ENCODE measurements around the gene FILIP1. TPM values are rescaled to one million over a fixed set of nuclear protein-coding genes. Genes with fewer than 3 reads are reported as not detected.

Gene FILIP1
- polyA plus RNA-seq, 3 donors = not detected

DNA sequence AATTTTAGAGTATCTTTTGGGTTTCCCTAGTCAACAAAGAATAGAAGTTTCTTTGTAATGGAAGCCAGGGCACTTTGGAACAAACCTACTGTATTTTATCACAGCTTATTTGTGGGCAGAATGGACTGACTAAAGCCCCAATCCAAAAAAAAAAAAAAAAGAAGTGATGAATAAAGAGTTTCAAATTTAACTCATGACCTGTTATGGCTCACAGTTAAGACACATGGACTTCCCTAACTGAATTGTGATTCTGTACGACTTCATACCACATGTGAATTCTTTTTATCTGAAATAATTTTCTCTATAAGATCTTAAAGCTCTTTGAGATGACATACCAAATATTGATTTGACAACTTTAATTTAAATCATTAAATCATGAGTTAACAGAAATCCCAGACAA lies 77.2 kb downstream of the FILIP1 start:
- no peaks in the 10 kb centered on the region for H3K36me3 Mint-ChIP-seq
- H3K9me3 ChIP-seq (replicated peaks in 1 of 2; ENCODE audit: control insufficient read depth in 1 of 2, insufficient read depth in 1 of 2, low read length in 2 of 2) = no peaks in the 10 kb centered on the region
- TF ChIP-seq, protein P1, sequence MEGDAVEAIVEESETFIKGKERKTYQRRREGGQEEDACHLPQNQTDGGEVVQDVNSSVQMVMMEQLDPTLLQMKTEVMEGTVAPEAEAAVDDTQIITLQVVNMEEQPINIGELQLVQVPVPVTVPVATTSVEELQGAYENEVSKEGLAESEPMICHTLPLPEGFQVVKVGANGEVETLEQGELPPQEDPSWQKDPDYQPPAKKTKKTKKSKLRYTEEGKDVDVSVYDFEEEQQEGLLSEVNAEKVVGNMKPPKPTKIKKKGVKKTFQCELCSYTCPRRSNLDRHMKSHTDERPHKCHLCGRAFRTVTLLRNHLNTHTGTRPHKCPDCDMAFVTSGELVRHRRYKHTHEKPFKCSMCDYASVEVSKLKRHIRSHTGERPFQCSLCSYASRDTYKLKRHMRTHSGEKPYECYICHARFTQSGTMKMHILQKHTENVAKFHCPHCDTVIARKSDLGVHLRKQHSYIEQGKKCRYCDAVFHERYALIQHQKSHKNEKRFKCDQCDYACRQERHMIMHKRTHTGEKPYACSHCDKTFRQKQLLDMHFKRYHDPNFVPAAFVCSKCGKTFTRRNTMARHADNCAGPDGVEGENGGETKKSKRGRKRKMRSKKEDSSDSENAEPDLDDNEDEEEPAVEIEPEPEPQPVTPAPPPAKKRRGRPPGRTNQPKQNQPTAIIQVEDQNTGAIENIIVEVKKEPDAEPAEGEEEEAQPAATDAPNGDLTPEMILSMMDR (IDR thresholded peaks at IDR 0.05) = no peak
- no peak overlapping the region for H3K27ac Mint-ChIP-seq
- no peak overlapping the region for H3K4me3 ChIP-seq (replicated peaks in 1 of 3; ENCODE audit: low read depth in 2 of 3, low read length in 3 of 3)
- H3K9ac ChIP-seq (ENCODE audit: insufficient read depth, low read length, poor library complexity, severe bottlenecking) = no peak overlapping the region
- H3K27me3 ChIP-seq (ENCODE audit: control insufficient read depth in 2 of 2, insufficient read depth in 2 of 2, low read length in 2 of 2) = no peaks in the 10 kb centered on the region
- intact Hi-C loops (cut with micrococcal nuclease) = no loop called here
- H3K4me3 Mint-ChIP-seq = no peak overlapping the region
- H3K4me1 ChIP-seq (ENCODE audit: control insufficient read depth in 1 of 2, insufficient read depth in 2 of 2, low read length in 2 of 2) = no peaks in the 10 kb centered on the region
- no CpG with 5 or more reads among the region's 1 CpG for WGBS (ENCODE audit: insufficient coverage)
- no peaks in the 10 kb centered on the region for H3K79me2 ChIP-seq (ENCODE audit: insufficient read depth, low read length)
- no peak overlapping the region for H2AFZ ChIP-seq (ENCODE audit: insufficient read depth, low read depth, low read length, poor library complexity, severe bottlenecking)
- H3K27me3 Mint-ChIP-seq (ENCODE audit: low read depth in 3 of 3) = peaks cover 0 to 2% (median under 1%) of the 10 kb centered on the region in 3 donors
- no peaks in the 10 kb centered on the region for H3K4me1 Mint-ChIP-seq
- no peak overlapping the region for H3K27ac ChIP-seq (ENCODE audit: low read depth in 1 of 2, low read length in 2 of 2)
- peaks cover 0 to 7% (median 1%) of the 10 kb centered on the region in 7 donors for H3K9me3 Mint-ChIP-seq
- no peaks in the 10 kb centered on the region for H3K36me3 ChIP-seq (replicated peaks in 1 of 2; ENCODE audit: control insufficient read depth in 1 of 2, insufficient read depth in 2 of 2, low read length in 2 of 2)
- no peak overlapping the region for H3K4me2 ChIP-seq (replicated peaks; ENCODE audit: extremely low read depth, low read length, poor library complexity, severe bottlenecking)
- H4K20me1 ChIP-seq (ENCODE audit: insufficient read depth, low read length) = no peaks in the 10 kb centered on the region
- DNase-seq = no peak

DNA sequence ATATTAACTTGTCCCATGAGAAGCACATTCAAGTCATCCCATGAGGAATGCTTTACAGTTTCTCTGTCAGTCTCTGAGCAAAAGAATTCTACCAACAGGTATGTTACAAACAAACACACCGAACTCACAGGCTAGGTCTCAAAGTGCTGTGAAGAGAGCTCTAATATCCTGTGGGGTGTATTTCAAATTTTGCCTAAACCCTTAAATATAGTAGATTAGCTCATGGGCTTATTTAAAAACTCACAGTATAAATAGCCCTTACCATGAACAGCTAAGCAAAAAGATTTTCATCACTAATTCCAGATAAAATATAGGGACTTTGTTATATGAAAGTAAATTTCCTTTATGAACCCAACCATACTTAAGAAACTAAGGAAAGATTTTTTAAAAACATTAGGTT lies 77.8 kb downstream of the FILIP1 start:
- DNase-seq = no peak
- Histone ChIP-seq H3K9me3 (replicated peaks in 1 of 2; ENCODE audit: control insufficient read depth in 1 of 2, insufficient read depth in 1 of 2, low read length in 2 of 2) (no peaks in the 10 kb centered on the region), H3K4me3 (replicated peaks in 1 of 3; ENCODE audit: low read depth in 2 of 3, low read length in 3 of 3) (no peak overlapping the region), H3K79me2 (ENCODE audit: insufficient read depth, low read length) (no peaks in the 10 kb centered on the region), H2AFZ (ENCODE audit: insufficient read depth, low read depth, low read length, poor library complexity, severe bottlenecking) (no peak overlapping the region), H3K4me1 (ENCODE audit: control insufficient read depth in 1 of 2, insufficient read depth in 2 of 2, low read length in 2 of 2) (no peaks in the 10 kb centered on the region), H3K27ac (ENCODE audit: low read depth in 1 of 2, low read length in 2 of 2) (no peak overlapping the region), H3K36me3 (replicated peaks in 1 of 2; ENCODE audit: control insufficient read depth in 1 of 2, insufficient read depth in 2 of 2, low read length in 2 of 2) (no peaks in the 10 kb centered on the region), H3K27me3 (ENCODE audit: control insufficient read depth in 2 of 2, insufficient read depth in 2 of 2, low read length in 2 of 2) (no peaks in the 10 kb centered on the region), H4K20me1 (ENCODE audit: insufficient read depth, low read length) (no peaks in the 10 kb centered on the region), H3K9ac (ENCODE audit: insufficient read depth, low read length, poor library complexity, severe bottlenecking) (no peak overlapping the region), H3K4me2 (replicated peaks; ENCODE audit: extremely low read depth, low read length, poor library complexity, severe bottlenecking) (no peak overlapping the region)
- Mint-ChIP-seq H3K36me3 (no peaks in the 10 kb centered on the region), H3K9me3 (peaks cover 0 to 7% (median 0%) of the 10 kb centered on the region in 7 donors), H3K27ac (no peak overlapping the region), H3K4me3 (no peak overlapping the region), H3K27me3 (ENCODE audit: low read depth in 3 of 3) (peaks cover 0 to 2% (median 0%) of the 10 kb centered on the region in 3 donors), H3K4me1 (no peaks in the 10 kb centered on the region)
- TF ChIP-seq, protein P1 (IDR thresholded peaks at IDR 0.05) = no peak
- intact Hi-C loops (cut with micrococcal nuclease) = no loop called here
- no CpG with 5 or more reads among the region's 1 CpG for WGBS (ENCODE audit: insufficient coverage)
